B cell (primary cell): Measurements from ENCODE around the gene EXOSC6. TPM values are rescaled to one million over a fixed set of nuclear protein-coding genes. Genes with fewer than 3 reads are reported as not detected.

ENCODE experiments used
- ATAC-seq: fragments of 200-7000 bp; cut with Tn5 transposase; one replicate; pipeline ENCODE4 v1.10.0; 2021; ENCODE audit warnings: low read depth, mild to moderate bottlenecking, moderate number of reproducible peaks, moderate library complexity
- CTCF ChIA-PET: fragments of 350-600 bp; sonication (Branson Sonifier 250); formaldehyde crosslinking; loops from one replicate; lab custom pipeline; 2021; ENCODE audit warnings: antibody characterized with exemption, inconsistent platforms; lab: Charles Lee
- POLR2A ChIA-PET: fragments of 350-600 bp; sonication (Branson Sonifier 250); formaldehyde crosslinking; loops from one replicate; lab custom pipeline; 2021; ENCODE audit warnings: antibody characterized with exemption; lab: Charles Lee
- DNase-seq: peaks from one replicate; pipeline ENCODE4 v3.0.0; 2013
- H2AFZ ChIP-seq: 2 replicates; pipeline ENCODE4 v1.6.1; 2012; ENCODE audit warnings: mild to moderate bottlenecking, low read depth, low read length; ENCODE audit not compliant: insufficient read depth, poor library complexity, severe bottlenecking
- H3K27ac ChIP-seq, 2 donors: 1 replicate in 1 of 2; 2 replicates in 1 of 2; pipeline ENCODE4 v1.5.1; 2012 to 2013; ENCODE audit warnings: low read length in 2 of 2, mild to moderate bottlenecking in 2 of 2, moderate library complexity in 1 of 2
- H3K27me3 ChIP-seq, 4 experiments: fragments of 200-600 bp in 1 of 4; sonication (generic) in 1 of 4; replicated peaks in 1 of 4; 1 replicate in 2 of 4; 2 replicates in 2 of 4; pipeline versions ENCODE4 v1.6.1 to v1.7.0; 2013 to 2016; ENCODE audit warnings: low read length in 3 of 4, mild to moderate bottlenecking in 2 of 4, mixed read lengths in 1 of 4, moderate library complexity in 1 of 4; ENCODE audit not compliant: insufficient read depth in 4 of 4, control insufficient read depth in 3 of 4; ENCODE audit errors: control extremely low read depth in 1 of 4
- H3K36me3 ChIP-seq, 2 experiments: replicated peaks in 1 of 2; 1 replicate in 1 of 2; 2 replicates in 1 of 2; pipeline versions ENCODE4 v1.6.1 to v1.7.1; 2013; ENCODE audit warnings: low read length in 1 of 2; ENCODE audit not compliant: insufficient read depth in 2 of 2, control insufficient read depth in 1 of 2; ENCODE audit errors: control extremely low read depth in 1 of 2, extremely low read depth in 1 of 2
- H3K4me1 ChIP-seq, 2 donors: fragments of 200-600 bp in 1 of 2; sonication (generic) in 1 of 2; 1 replicate in 1 of 2; 2 replicates in 1 of 2; pipeline versions ENCODE4 v1.5.1 to v1.6.1; 2013 to 2017; ENCODE audit warnings: low read length in 2 of 2; ENCODE audit not compliant: control insufficient read depth in 2 of 2, insufficient read depth in 2 of 2
- H3K4me2 ChIP-seq: replicated peaks from 2 replicates; pipeline ENCODE3; 2012; ENCODE audit warnings: mild to moderate bottlenecking, low read depth, low read length; ENCODE audit not compliant: poor library complexity, severe bottlenecking
- H3K4me3 ChIP-seq, 5 experiments: fragments of 200-600 bp in 1 of 5; sonication (generic) in 1 of 5; 1 replicate in 3 of 5; 2 replicates in 2 of 5; pipeline versions ENCODE4 v1.5.1 to v1.7.0; 2011 to 2016; ENCODE audit warnings: low read length in 4 of 5, mild to moderate bottlenecking in 4 of 5, low read depth in 2 of 5, control low read depth in 1 of 5, moderate library complexity in 1 of 5; ENCODE audit not compliant: insufficient read depth in 1 of 5; ENCODE audit errors: control extremely low read depth in 1 of 5, extremely low read depth in 1 of 5
- H3K79me2 ChIP-seq: fragments of 200-600 bp; sonication (generic); one replicate; pipeline ENCODE4 v1.6.0; 2016; ENCODE audit warnings: low read length; ENCODE audit not compliant: control insufficient read depth, insufficient read depth
- H3K9ac ChIP-seq: fragments of 200-600 bp; sonication (generic); 2 replicates; pipeline ENCODE4 v1.6.1; 2017; ENCODE audit warnings: mild to moderate bottlenecking, low read length, moderate library complexity
- H3K9me3 ChIP-seq, 3 donors: one replicate each; pipeline versions ENCODE4 v1.6.1 to v1.7.1; 2013; ENCODE audit warnings: low read length in 2 of 3; ENCODE audit not compliant: control insufficient read depth in 2 of 3, insufficient read depth in 1 of 3; ENCODE audit errors: control extremely low read depth in 1 of 3
- H4K20me1 ChIP-seq: 2 replicates; pipeline ENCODE4 v1.6.0; 2012; ENCODE audit warnings: mild to moderate bottlenecking, low read length; ENCODE audit not compliant: insufficient read depth, control insufficient read depth, poor library complexity, severe bottlenecking
- H3K27ac Mint-ChIP-seq: one replicate; pipeline ENCODE4 v1.8.0; 2021; ENCODE audit warnings: mixed read lengths
- H3K27me3 Mint-ChIP-seq: one replicate; pipeline ENCODE4 v1.8.0; 2021; ENCODE audit warnings: mixed read lengths
- H3K4me1 Mint-ChIP-seq: one replicate; pipeline ENCODE4 v1.8.0; 2021; ENCODE audit warnings: mixed read lengths
- H3K4me3 Mint-ChIP-seq: one replicate; pipeline ENCODE4 v1.8.0; 2021; ENCODE audit warnings: mixed read lengths
- H3K9me3 Mint-ChIP-seq: one replicate; pipeline ENCODE4 v1.8.0; 2022; ENCODE audit warnings: mixed read lengths; ENCODE audit not compliant: insufficient read depth
- EZH2 ChIP-seq: IDR thresholded peaks from 2 replicates; pipeline ENCODE4 v1.6.1; 2012; ENCODE audit warnings: borderline replicate concordance, low read depth, mild to moderate bottlenecking, moderate library complexity, low read length; ENCODE audit not compliant: insufficient read depth, poor library complexity, severe bottlenecking
- WGBS: methylation state at CpG from one replicate; pipeline ENCODE4 v1.1.5; 2013; ENCODE audit warnings: missing lambda C conversion rate; ENCODE audit not compliant: insufficient coverage; 5-methylcytosine and 5-hydroxymethylcytosine counted together
- intact Hi-C: fragments of 100-400 bp; cut with micrococcal nuclease; formaldehyde crosslinking; loops from one replicate; pipeline ENCODE4 v1.10.0; 2022
- polyA plus RNA-seq: library from polyadenylated mRNA; depleted of rRNA; stranded (reverse); fragments of >200 nt; gene quantifications from 2 replicates; pipeline ENCODE4 v1.2.3, GENCODE V29; 2012
- total RNA-seq, 2 donors: library from RNA; stranded (reverse); fragments of 120-200 nt in 1 of 2; gene quantifications; 1 replicate in 1 of 2; 2 replicates in 1 of 2; pipeline versions ENCODE4 v1.2.3 to v1.2.4, GENCODE V29; 2013 to 2022
- TF ChIP-seq, protein P1 (sequence below): fragments of 200-600 bp; IDR thresholded peaks from one replicate; pipeline ENCODE4 v1.8.0; 2022; ENCODE audit warnings: antibody characterized with exemption, mild to moderate bottlenecking

Gene EXOSC6
- total and polyA plus RNA-seq, 2 donors (not counting 1 experiment from before 2014, with no cell fraction given): 13.0 to 42.3 TPM

DNA sequence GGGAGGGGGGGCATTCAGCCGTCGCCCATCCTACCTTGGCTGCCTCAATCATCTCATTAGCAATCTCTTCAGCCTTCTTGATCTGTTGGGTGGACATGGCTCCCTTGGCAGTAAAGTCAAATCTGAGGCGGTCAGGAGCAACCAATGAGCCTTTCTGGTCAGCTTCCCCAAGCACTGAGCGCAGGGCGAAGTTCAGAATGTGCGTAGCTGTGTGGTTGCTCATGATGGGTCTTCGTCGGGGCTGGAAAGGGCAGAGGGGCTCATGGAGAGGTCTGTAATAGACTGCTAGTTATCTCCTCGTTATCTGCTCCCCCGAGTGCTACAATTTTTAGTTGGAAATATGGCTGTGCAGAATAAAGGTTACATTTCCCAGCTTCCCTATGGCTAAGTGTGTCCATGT is 7.2 kb upstream of the EXOSC6 start:
- no peak overlapping the region for H3K9ac ChIP-seq
- H3K27ac Mint-ChIP-seq: no peak overlapping the region
- ATAC-seq: no peak

DNA sequence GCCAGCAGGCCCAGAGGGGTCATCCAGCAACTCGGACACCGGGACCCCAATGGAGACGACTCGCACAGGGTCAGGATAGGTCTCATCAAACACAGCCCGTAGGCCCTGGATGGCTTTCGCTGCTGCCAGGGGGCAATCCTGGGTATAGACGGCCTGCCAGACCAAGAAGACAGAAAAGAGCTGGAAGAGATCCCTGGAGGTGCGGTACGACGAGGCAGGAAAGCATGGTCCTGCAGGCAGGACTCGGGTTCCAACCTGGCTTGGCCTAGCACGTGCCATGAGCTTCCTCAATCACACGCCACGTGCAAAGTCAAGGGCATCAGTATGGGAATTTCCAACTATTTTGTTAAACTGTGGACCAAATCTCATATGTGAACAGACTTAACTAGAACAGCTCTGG is 6.3 kb upstream of the EXOSC6 start:
- WGBS: over 99% methylated on average over 14 of the region's 14 CpGs
- ChIA-PET CTCF (interaction anchor here (2.8 kb wide), 1 partner anchor 9 kb away, joined by 12 read pairs; no protein-coding TSS in a partner anchor), POLR2A (no interaction called here)
- no peak for ATAC-seq
- H3K4me1 Mint-ChIP-seq: no peaks in the 10 kb centered on the region
- Histone ChIP-seq H3K4me2 (no peak overlapping the region), H3K4me1 (no peaks in the 10 kb centered on the region), H3K27me3 (no peaks in the 10 kb centered on the region), H3K4me3 (no peak overlapping the region), H3K79me2 (no peaks in the 10 kb centered on the region), H3K9me3 (no peaks in the 10 kb centered on the region), H4K20me1 (no peaks in the 10 kb centered on the region), H3K36me3 (peaks cover 0 to 65% of the 10 kb centered on the region in 2 experiments), H2AFZ (no peak overlapping the region), H3K9ac (no peak overlapping the region), H3K27ac (no peak overlapping the region)
- H3K27ac Mint-ChIP-seq: no peak overlapping the region
- H3K27me3 Mint-ChIP-seq: no peaks in the 10 kb centered on the region
- no peak for DNase-seq
- intact Hi-C loops: no loop called here
- TF ChIP-seq EZH2: no peak
- TF ChIP-seq, protein P1, sequence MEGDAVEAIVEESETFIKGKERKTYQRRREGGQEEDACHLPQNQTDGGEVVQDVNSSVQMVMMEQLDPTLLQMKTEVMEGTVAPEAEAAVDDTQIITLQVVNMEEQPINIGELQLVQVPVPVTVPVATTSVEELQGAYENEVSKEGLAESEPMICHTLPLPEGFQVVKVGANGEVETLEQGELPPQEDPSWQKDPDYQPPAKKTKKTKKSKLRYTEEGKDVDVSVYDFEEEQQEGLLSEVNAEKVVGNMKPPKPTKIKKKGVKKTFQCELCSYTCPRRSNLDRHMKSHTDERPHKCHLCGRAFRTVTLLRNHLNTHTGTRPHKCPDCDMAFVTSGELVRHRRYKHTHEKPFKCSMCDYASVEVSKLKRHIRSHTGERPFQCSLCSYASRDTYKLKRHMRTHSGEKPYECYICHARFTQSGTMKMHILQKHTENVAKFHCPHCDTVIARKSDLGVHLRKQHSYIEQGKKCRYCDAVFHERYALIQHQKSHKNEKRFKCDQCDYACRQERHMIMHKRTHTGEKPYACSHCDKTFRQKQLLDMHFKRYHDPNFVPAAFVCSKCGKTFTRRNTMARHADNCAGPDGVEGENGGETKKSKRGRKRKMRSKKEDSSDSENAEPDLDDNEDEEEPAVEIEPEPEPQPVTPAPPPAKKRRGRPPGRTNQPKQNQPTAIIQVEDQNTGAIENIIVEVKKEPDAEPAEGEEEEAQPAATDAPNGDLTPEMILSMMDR: no peak
- no peaks in the 10 kb centered on the region for H3K9me3 Mint-ChIP-seq
- no peak overlapping the region for H3K4me3 Mint-ChIP-seq

More for the DNA sequence above, 7.2 kb upstream of the EXOSC6 start:
- Histone ChIP-seq H3K4me1 (no peaks in the 10 kb centered on the region), H4K20me1 (no peaks in the 10 kb centered on the region), H2AFZ (no peak overlapping the region), H3K27ac (no peak overlapping the region), H3K4me2 (no peak overlapping the region), H3K27me3 (no peaks in the 10 kb centered on the region), H3K9me3 (no peaks in the 10 kb centered on the region), H3K36me3 (peaks cover 0 to 65% of the 10 kb centered on the region in 2 experiments), H3K4me3 (no peak overlapping the region), H3K79me2 (no peaks in the 10 kb centered on the region)
- intact Hi-C loops: no loop called here
- TF ChIP-seq, protein P1: no peak
- TF ChIP-seq EZH2: no peak
- H3K27me3 Mint-ChIP-seq: no peaks in the 10 kb centered on the region
- over 99% methylated on average over 8 of the region's 10 CpGs for WGBS
- no peak for DNase-seq
- ChIA-PET CTCF (interaction anchor here (2.8 kb wide), 1 partner anchor 8 kb away, joined by 12 read pairs; no protein-coding TSS in a partner anchor), POLR2A (no interaction called here)
- no peak overlapping the region for H3K4me3 Mint-ChIP-seq
- no peaks in the 10 kb centered on the region for H3K9me3 Mint-ChIP-seq
- no peaks in the 10 kb centered on the region for H3K4me1 Mint-ChIP-seq
